K562 (cell line): Measurements from ENCODE around the gene STEAP1B.

Experiments
- BRD9 ChIP-seq: fragments of 450-650 bp; IDR thresholded peaks from 2 replicates; pipeline ENCODE4 v1.6.1; 2018; ENCODE audit warnings: low read depth; ENCODE audit not compliant: partially characterized antibody
- CREM ChIP-seq: IDR thresholded peaks from 2 replicates; pipeline ENCODE4 v1.6.1; 2014; ENCODE audit warnings: antibody characterized with exemption, low read depth
- ELF4 ChIP-seq: fragments of 450-650 bp; formaldehyde crosslinking; IDR thresholded peaks from 2 replicates; pipeline ENCODE4 v1.4.0; 2022; ENCODE audit warnings: missing genetic modification characterization
- GATAD2B ChIP-seq: fragments of 450-650 bp; IDR thresholded peaks from 2 replicates; pipeline ENCODE4 v1.6.1; 2017; ENCODE audit warnings: mild to moderate bottlenecking, borderline replicate concordance
- IRF2 ChIP-seq: sonication (generic); formaldehyde crosslinking; IDR thresholded peaks from 2 replicates; pipeline ENCODE4 v1.8.1; 2022; ENCODE audit warnings: mild to moderate bottlenecking, missing genetic modification reagents
- MAFG ChIP-seq: fragments of 450-650 bp; conservative IDR thresholded peaks from 2 replicates; pipeline ENCODE4 v1.6.1; 2016; ENCODE audit warnings: missing genetic modification characterization, missing compliant biosample characterization
- MAZ ChIP-seq, 2 experiments: fragments of 450-650 bp in 1 of 2; sonication (generic) in 1 of 2; formaldehyde crosslinking; IDR thresholded peaks in 1 of 2; conservative IDR thresholded peaks in 1 of 2; 2 replicates each; pipeline versions ENCODE4 v1.4.0 to v1.5.0; 2020; ENCODE audit warnings: mild to moderate bottlenecking in 1 of 2, missing genetic modification reagents in 1 of 2
- RNF2 ChIP-seq: sonication (generic); IDR thresholded peaks from 2 replicates; pipeline ENCODE4 v1.6.1; 2016
- TF ChIP-seq, protein P1 (sequence below): fragments of 450-650 bp; IDR thresholded peaks from 2 replicates; pipeline ENCODE4 v1.7.1; 2018; ENCODE audit warnings: mild to moderate bottlenecking, low read depth; ENCODE audit not compliant: partially characterized antibody
- TF ChIP-seq, protein P2 (sequence below), 3 experiments: IDR thresholded peaks in 2 of 3; conservative IDR thresholded peaks in 1 of 3; 2 replicates each; pipeline ENCODE4 v1.5.1; 2011 to 2012; ENCODE audit warnings: low read length in 3 of 3, mild to moderate bottlenecking in 3 of 3, control low read depth in 2 of 3, improper control_type of control experiment in 1 of 3, inconsistent platforms in 1 of 3, low read depth in 1 of 3, mixed read lengths in 1 of 3, moderate library complexity in 1 of 3; ENCODE audit not compliant: insufficient read depth in 2 of 3
- TF ChIP-seq, protein P3 (sequence below): fragments of 150-350 bp; conservative IDR thresholded peaks from 2 replicates; pipeline ENCODE4 v1.6.1; 2014; ENCODE audit warnings: low read length

DNA sequence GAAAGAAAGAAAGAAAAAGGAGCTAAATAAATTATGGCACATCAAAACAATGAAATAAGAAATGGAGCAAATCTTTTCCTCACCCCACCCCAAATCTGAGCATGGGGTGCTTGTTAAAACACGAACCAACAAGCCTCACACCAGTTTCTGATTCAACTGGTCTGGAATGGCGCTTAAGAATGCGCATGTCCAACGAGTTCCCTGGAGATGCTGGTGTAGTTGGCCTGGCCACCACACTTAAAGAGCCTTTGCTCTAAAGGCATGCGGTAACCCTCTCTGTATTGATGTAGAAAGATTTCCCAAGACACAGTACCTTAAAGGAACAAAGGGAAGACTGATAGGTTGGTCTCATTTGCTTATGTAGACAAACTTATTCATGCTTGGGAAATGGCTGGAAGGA lies 49.1 kb upstream of the STEAP1B start:
- TF ChIP-seq, protein P1, sequence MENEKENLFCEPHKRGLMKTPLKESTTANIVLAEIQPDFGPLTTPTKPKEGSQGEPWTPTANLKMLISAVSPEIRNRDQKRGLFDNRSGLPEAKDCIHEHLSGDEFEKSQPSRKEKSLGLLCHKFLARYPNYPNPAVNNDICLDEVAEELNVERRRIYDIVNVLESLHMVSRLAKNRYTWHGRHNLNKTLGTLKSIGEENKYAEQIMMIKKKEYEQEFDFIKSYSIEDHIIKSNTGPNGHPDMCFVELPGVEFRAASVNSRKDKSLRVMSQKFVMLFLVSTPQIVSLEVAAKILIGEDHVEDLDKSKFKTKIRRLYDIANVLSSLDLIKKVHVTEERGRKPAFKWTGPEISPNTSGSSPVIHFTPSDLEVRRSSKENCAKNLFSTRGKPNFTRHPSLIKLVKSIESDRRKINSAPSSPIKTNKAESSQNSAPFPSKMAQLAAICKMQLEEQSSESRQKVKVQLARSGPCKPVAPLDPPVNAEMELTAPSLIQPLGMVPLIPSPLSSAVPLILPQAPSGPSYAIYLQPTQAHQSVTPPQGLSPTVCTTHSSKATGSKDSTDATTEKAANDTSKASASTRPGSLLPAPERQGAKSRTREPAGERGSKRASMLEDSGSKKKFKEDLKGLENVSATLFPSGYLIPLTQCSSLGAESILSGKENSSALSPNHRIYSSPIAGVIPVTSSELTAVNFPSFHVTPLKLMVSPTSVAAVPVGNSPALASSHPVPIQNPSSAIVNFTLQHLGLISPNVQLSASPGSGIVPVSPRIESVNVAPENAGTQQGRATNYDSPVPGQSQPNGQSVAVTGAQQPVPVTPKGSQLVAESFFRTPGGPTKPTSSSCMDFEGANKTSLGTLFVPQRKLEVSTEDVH = no peak
- TF ChIP-seq, protein P2, sequence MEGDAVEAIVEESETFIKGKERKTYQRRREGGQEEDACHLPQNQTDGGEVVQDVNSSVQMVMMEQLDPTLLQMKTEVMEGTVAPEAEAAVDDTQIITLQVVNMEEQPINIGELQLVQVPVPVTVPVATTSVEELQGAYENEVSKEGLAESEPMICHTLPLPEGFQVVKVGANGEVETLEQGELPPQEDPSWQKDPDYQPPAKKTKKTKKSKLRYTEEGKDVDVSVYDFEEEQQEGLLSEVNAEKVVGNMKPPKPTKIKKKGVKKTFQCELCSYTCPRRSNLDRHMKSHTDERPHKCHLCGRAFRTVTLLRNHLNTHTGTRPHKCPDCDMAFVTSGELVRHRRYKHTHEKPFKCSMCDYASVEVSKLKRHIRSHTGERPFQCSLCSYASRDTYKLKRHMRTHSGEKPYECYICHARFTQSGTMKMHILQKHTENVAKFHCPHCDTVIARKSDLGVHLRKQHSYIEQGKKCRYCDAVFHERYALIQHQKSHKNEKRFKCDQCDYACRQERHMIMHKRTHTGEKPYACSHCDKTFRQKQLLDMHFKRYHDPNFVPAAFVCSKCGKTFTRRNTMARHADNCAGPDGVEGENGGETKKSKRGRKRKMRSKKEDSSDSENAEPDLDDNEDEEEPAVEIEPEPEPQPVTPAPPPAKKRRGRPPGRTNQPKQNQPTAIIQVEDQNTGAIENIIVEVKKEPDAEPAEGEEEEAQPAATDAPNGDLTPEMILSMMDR (IDR thresholded peaks at IDR 0.05 in 2 of 3, conservative IDR thresholded peaks at IDR 0.05 in 1 of 3; ENCODE audit: insufficient read depth in 2 of 3, low read depth in 1 of 3, low read length in 3 of 3) = no peak
- TF ChIP-seq GATAD2B (no peak), MAFG (no peak), IRF2 (no peak), RNF2 (no peak), CREM (no peak), MAZ (CRISPR knock-in tag; conservative IDR thresholded peaks at IDR 0.05 in 1 of 2, IDR thresholded peaks at IDR 0.05 in 1 of 2) (no peak), BRD9 (no peak), ELF4 (CRISPR knock-in tag) (no peak)
- TF ChIP-seq, protein P3, sequence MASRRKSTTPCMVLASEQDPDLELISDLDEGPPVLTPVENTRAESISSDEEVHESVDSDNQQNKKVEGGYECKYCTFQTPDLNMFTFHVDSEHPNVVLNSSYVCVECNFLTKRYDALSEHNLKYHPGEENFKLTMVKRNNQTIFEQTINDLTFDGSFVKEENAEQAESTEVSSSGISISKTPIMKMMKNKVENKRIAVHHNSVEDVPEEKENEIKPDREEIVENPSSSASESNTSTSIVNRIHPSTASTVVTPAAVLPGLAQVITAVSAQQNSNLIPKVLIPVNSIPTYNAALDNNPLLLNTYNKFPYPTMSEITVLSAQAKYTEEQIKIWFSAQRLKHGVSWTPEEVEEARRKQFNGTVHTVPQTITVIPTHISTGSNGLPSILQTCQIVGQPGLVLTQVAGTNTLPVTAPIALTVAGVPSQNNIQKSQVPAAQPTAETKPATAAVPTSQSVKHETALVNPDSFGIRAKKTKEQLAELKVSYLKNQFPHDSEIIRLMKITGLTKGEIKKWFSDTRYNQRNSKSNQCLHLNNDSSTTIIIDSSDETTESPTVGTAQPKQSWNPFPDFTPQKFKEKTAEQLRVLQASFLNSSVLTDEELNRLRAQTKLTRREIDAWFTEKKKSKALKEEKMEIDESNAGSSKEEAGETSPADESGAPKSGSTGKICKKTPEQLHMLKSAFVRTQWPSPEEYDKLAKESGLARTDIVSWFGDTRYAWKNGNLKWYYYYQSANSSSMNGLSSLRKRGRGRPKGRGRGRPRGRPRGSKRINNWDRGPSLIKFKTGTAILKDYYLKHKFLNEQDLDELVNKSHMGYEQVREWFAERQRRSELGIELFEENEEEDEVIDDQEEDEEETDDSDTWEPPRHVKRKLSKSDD = no peak
